SK-N-SH treated with all-trans-retinoic acid at 6 μM for 48 hours (cell line): ENCODE data around the gene LRMDA.
A peak's percentile ranks its signal among the peaks of the same experiment; 100 is the strongest.

ENCODE experiments used
- ATAC-seq: fragments of 200-7000 bp; cut with Tn5 transposase; 3 replicates; pipeline ENCODE4 v1.9.1; 2020; ENCODE audit warnings: mild to moderate bottlenecking, moderate library complexity
- BACH2 ChIP-seq: fragments of 250-450 bp; sonication (Bioruptor Pico); IDR thresholded peaks from 2 replicates; pipeline ENCODE4 v1.9.0; 2021; ENCODE audit warnings: mild to moderate bottlenecking, borderline replicate concordance
- CSDC2 ChIP-seq: fragments of 250-450 bp; sonication (Bioruptor Pico); IDR thresholded peaks from 2 replicates; pipeline ENCODE4 v1.5.0; 2020; ENCODE audit warnings: mild to moderate bottlenecking, moderate library complexity
- ESRRG ChIP-seq: fragments of 250-450 bp; sonication (Bioruptor Pico); IDR thresholded peaks from 2 replicates; pipeline ENCODE4 v1.6.1; 2021; ENCODE audit warnings: mild to moderate bottlenecking
- GLIS3 ChIP-seq: fragments of 250-450 bp; sonication (Bioruptor Pico); IDR thresholded peaks from 2 replicates; pipeline ENCODE4 v1.5.0; 2020; ENCODE audit warnings: mild to moderate bottlenecking, moderate library complexity
- ISL1 ChIP-seq: fragments of 250-450 bp; sonication (Bioruptor Pico); IDR thresholded peaks from 2 replicates; pipeline ENCODE4 v2.1.2; 2022; ENCODE audit warnings: mild to moderate bottlenecking, moderate library complexity
- OSR1 ChIP-seq: fragments of 250-450 bp; sonication (Bioruptor Pico); IDR thresholded peaks from 2 replicates; pipeline ENCODE4 v1.8.0; 2022; ENCODE audit warnings: moderate library complexity, mild to moderate bottlenecking, inconsistent platforms
- PATZ1 ChIP-seq: fragments of 250-450 bp; sonication (Bioruptor Pico); IDR thresholded peaks from 2 replicates; pipeline ENCODE4 v1.8.0; 2020; ENCODE audit warnings: mild to moderate bottlenecking, moderate library complexity, borderline replicate concordance
- PPARA ChIP-seq: fragments of 250-450 bp; sonication (Bioruptor Pico); IDR thresholded peaks from 2 replicates; pipeline ENCODE4 v1.5.0; 2020; ENCODE audit warnings: mild to moderate bottlenecking, borderline replicate concordance
- RARB ChIP-seq: fragments of 250-450 bp; sonication (Bioruptor Pico); IDR thresholded peaks from 2 replicates; pipeline ENCODE4 v1.8.0; 2021; ENCODE audit warnings: mild to moderate bottlenecking, moderate library complexity
- SNAI2 ChIP-seq: fragments of 250-450 bp; sonication (Bioruptor Pico); IDR thresholded peaks from 2 replicates; pipeline ENCODE4 v1.5.0; 2020; ENCODE audit warnings: mild to moderate bottlenecking, moderate library complexity
- TOX ChIP-seq: fragments of 250-450 bp; sonication (Bioruptor Pico); IDR thresholded peaks from 2 replicates; pipeline ENCODE4 v1.8.0; 2021; ENCODE audit warnings: mild to moderate bottlenecking, moderate library complexity, borderline replicate concordance
- TSHZ2 ChIP-seq: fragments of 250-450 bp; sonication (Bioruptor Pico); IDR thresholded peaks from 2 replicates; pipeline ENCODE4 v1.5.0; 2020; ENCODE audit warnings: mild to moderate bottlenecking, moderate library complexity
- ZC3H10 ChIP-seq: fragments of 250-450 bp; sonication (Bioruptor Pico); IDR thresholded peaks from 2 replicates; pipeline ENCODE4 v1.5.1; 2021; ENCODE audit warnings: mild to moderate bottlenecking, moderate library complexity
- ZFP3 ChIP-seq: fragments of 250-450 bp; sonication (Bioruptor Pico); IDR thresholded peaks from 2 replicates; pipeline ENCODE4 v1.5.0; 2020; ENCODE audit warnings: mild to moderate bottlenecking, moderate library complexity
- ZFP30 ChIP-seq: fragments of 450-650 bp; formaldehyde crosslinking; IDR thresholded peaks from 2 replicates; pipeline ENCODE4 v1.5.0; 2022; ENCODE audit warnings: mild to moderate bottlenecking, moderate library complexity
- ZNF565 ChIP-seq: fragments of 450-650 bp; formaldehyde crosslinking; conservative IDR thresholded peaks from 2 replicates; pipeline ENCODE4 v1.5.0; 2020; ENCODE audit warnings: low read depth, mild to moderate bottlenecking, moderate library complexity
- ZNF70 ChIP-seq: fragments of 450-650 bp; formaldehyde crosslinking; IDR thresholded peaks from 2 replicates; pipeline ENCODE4 v1.5.0; 2020; ENCODE audit warnings: mild to moderate bottlenecking, moderate library complexity
- ZNF8 ChIP-seq: fragments of 450-650 bp; formaldehyde crosslinking; IDR thresholded peaks from 2 replicates; pipeline ENCODE4 v1.5.0; 2020; ENCODE audit warnings: mild to moderate bottlenecking, moderate library complexity
- TF ChIP-seq, protein P1 (sequence below): fragments of 250-450 bp; sonication (Bioruptor Pico); IDR thresholded peaks from 2 replicates; pipeline ENCODE4 v1.5.1; 2020; ENCODE audit warnings: low read depth, mild to moderate bottlenecking, moderate library complexity
- TF ChIP-seq, protein P2 (sequence below): fragments of 250-450 bp; sonication (Bioruptor Pico); IDR thresholded peaks from 2 replicates; pipeline ENCODE4 v1.8.0; 2021; ENCODE audit warnings: low read depth, mild to moderate bottlenecking, moderate library complexity, borderline replicate concordance
- TF ChIP-seq, protein P3 (sequence below): fragments of 250-450 bp; sonication (Bioruptor Pico); IDR thresholded peaks from 2 replicates; pipeline ENCODE4 v1.5.1; 2021; ENCODE audit warnings: mild to moderate bottlenecking, moderate library complexity

Gene LRMDA

DNA sequence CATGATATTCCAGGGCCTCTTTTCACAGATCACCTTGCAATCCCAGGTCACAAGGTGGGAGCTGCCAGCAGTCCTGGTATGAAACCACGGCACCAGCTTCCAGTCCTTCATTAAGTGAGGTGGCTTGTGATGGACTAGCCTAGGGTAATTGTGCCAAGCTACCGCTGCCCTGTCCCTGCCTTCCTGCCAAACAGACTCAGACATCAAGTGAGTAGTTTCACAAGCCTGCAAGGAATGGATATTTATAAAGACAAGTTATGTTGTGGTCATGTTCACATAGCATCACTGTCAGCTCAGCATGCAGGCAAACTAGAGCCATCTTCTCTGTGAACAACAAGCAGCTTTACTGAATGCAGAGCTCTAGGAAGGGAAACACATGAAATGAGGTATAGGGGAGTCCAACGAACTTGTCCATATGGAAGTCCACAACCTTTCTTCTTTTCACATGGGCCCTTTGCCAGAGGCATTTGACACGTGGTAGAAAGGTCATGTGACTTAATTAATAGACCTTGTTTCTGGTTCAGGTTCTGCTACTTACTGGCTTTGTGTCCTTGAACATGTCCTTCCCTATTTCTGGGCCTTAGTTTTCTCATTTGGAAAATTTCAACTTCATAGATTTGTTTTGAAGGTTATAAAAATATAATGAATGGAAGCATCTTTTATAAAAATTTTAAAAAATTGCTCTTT lies 1145.0 kb downstream of the LRMDA start:
- TF ChIP-seq ZFP3 (no peak), BACH2 (CRISPR knock-in tag) (no peak), TSHZ2 (no peak), ZFP30 (CRISPR knock-in tag) (no peak), ZNF70 (CRISPR knock-in tag) (no peak), PATZ1 (CRISPR knock-in tag) (no peak), ZNF565 (CRISPR knock-in tag) (no peak), ZC3H10 (CRISPR knock-in tag) (no peak), CSDC2 (CRISPR knock-in tag) (no peak), OSR1 (no peak), RARB (CRISPR knock-in tag) (no peak), ESRRG (no peak), TOX (CRISPR knock-in tag) (no peak), GLIS3 (CRISPR knock-in tag) (no peak), ZNF8 (CRISPR knock-in tag) (no peak)
- TF ChIP-seq, protein P1, sequence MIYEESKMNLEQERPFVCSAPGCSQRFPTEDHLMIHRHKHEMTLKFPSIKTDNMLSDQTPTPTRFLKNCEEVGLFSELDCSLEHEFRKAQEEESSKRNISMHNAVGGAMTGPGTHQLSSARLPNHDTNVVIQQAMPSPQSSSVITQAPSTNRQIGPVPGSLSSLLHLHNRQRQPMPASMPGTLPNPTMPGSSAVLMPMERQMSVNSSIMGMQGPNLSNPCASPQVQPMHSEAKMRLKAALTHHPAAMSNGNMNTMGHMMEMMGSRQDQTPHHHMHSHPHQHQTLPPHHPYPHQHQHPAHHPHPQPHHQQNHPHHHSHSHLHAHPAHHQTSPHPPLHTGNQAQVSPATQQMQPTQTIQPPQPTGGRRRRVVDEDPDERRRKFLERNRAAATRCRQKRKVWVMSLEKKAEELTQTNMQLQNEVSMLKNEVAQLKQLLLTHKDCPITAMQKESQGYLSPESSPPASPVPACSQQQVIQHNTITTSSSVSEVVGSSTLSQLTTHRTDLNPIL (CRISPR knock-in tag) = no peak
- TF ChIP-seq, protein P2, sequence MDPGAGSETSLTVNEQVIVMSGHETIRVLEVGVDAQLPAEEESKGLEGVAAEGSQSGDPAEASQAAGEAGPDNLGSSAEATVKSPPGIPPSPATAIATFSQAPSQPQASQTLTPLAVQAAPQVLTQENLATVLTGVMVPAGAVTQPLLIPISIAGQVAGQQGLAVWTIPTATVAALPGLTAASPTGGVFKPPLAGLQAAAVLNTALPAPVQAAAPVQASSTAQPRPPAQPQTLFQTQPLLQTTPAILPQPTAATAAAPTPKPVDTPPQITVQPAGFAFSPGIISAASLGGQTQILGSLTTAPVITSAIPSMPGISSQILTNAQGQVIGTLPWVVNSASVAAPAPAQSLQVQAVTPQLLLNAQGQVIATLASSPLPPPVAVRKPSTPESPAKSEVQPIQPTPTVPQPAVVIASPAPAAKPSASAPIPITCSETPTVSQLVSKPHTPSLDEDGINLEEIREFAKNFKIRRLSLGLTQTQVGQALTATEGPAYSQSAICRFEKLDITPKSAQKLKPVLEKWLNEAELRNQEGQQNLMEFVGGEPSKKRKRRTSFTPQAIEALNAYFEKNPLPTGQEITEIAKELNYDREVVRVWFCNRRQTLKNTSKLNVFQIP (CRISPR knock-in tag) = no peak
- TF ChIP-seq, protein P3, sequence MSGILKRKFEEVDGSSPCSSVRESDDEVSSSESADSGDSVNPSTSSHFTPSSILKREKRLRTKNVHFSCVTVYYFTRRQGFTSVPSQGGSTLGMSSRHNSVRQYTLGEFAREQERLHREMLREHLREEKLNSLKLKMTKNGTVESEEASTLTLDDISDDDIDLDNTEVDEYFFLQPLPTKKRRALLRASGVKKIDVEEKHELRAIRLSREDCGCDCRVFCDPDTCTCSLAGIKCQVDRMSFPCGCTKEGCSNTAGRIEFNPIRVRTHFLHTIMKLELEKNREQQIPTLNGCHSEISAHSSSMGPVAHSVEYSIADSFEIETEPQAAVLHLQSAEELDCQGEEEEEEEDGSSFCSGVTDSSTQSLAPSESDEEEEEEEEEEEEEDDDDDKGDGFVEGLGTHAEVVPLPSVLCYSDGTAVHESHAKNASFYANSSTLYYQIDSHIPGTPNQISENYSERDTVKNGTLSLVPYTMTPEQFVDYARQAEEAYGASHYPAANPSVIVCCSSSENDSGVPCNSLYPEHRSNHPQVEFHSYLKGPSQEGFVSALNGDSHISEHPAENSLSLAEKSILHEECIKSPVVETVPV (CRISPR knock-in tag) = no peak
- peak; percentile 84 for ATAC-seq

- no peak for TF ChIP-seq RARB (CRISPR knock-in tag)
- no peak for TF ChIP-seq ESRRG
- no peak for TF ChIP-seq PPARA
- TF ChIP-seq ISL1 = no peak
- no peak for TF ChIP-seq SNAI2 (CRISPR knock-in tag)
- TF ChIP-seq CSDC2 (CRISPR knock-in tag) = no peak
- TF ChIP-seq ZC3H10 (CRISPR knock-in tag) = no peak
- TF ChIP-seq, protein P3 (CRISPR knock-in tag) = no peak
- no peak for TF ChIP-seq TSHZ2
- TF ChIP-seq PATZ1 (CRISPR knock-in tag) = no peak
- no peak for TF ChIP-seq ZNF565 (CRISPR knock-in tag)
- TF ChIP-seq OSR1 = no peak
- TF ChIP-seq, protein P2 (CRISPR knock-in tag) = no peak
- TF ChIP-seq GLIS3 (CRISPR knock-in tag) = no peak
These were observed 1146.0 kb downstream of the LRMDA start for GRCh38 chr10:76577455-76577854.

More at GRCh38 chr10:76577455-76577854, 1146.0 kb downstream of the LRMDA start:
- no peak for ATAC-seq
